Umbilical cord (tissue), 2 donors: ENCODE results near the gene NUDT8. TPM values are rescaled to one million over a fixed set of nuclear protein-coding genes. Genes with fewer than 3 reads are reported as not detected.
A peak's percentile ranks its signal among the peaks of the same experiment; 100 is the strongest.
"Not testable (repeated sequence)": the region's sequence is repeated elsewhere in the genome, so short reads cannot be mapped to it uniquely, and the experiment has no call there.

Source experiments
- DNase-seq: peaks from one replicate; pipeline ENCODE4 v3.0.0-alpha.2; 2015; ENCODE audit warnings: low spot score
- total RNA-seq: library from RNA; depleted of rRNA; stranded (reverse); fragments of >200 nt; gene quantifications from one replicate; pipeline ENCODE4 v1.2.3, GENCODE V29; 2014; ENCODE audit warnings: low replicate concordance; ENCODE audit not compliant: insufficient read depth

The NUDT8 gene
- total RNA-seq, 1 donor from 2014 or later, result 2.2 TPM

DNA sequence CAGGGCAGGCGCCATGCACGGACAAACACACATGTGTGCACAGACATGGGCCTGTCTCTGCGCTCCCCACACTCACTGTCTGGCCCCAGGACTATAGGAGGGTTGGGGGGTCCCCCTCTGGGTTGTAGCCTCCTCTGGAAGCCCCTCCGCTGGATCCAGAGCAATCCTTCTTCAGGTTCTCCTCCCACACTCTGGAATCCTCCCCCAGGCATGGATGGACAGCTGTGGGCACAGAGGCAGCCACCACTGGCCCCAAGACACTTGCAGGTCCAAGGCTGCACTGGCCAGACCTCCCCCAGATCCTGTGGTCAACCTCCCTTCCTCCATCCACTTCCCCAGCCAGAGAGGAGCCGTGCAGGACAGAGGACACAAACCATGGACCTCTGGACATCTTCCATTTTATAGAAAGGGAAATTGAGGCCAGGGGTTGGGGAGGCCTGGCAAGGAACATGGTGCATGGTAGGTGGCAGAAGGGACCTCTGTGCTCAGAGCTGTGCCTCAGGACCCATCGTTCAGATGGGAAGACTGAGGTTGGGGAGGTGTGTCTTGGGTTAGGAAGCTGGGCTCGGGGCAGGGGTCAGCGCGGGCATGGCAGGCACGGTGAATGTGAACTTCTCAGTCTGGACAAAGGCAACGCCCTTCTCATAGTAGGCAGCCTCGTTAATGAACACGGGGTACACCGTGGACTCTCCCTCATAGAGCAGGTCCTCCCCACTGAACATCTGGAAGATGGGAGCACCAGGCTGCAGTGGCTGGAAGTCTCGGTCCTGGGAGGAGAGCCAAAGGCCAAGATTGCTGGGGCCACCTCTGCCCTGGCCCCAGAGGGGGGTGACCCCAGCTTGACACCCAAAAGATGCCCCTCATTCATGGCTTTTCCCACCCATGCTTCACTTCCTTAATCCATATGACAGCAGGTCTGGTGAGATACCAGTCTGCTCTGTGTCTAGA lies 12.7 kb upstream of the NUDT8 start:
- no peak for DNase-seq

- no peak for DNase-seq
Observed at GRCh38 chr11:67641338-67642172, 11.8 kb upstream of the NUDT8 start.

DNA sequence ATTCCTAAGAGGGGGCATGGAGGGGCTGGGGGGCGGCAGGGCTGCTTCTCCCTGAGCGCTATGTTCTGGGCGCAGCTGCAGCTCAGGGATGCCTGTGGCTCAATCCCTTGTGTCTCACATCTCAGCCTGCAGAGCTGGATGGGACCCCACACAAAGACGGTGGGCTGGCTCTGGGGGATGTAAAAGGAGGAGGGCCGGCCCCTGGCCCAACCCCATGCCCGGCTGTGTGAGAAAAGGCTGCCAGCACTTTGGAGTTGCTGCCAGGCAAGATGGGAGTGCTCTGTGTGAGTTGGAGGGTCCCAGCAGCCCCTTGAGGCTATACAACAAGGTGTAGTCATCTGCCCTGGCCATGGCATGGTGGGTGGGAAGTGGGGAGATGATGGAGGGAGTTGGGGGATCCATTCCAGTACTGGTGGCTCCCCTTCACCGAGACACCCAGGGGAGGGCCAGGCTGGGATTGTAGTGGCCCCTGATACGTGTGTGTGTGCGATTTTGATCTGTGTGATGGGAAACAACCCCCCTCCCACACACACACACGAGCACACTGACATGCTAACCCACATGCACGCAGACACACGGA lies 11.1 kb upstream of the NUDT8 start:
- no peak for DNase-seq

- DNase-seq, result peak; percentile 50
Observed at GRCh38 chr11:67640021-67640757, 10.5 kb upstream of the NUDT8 start.

GRCh38 chr11:67639438-67639859 lies 9.7 kb upstream of the NUDT8 start, which contains the start of gene TBX10:
TBX10 (minus strand) TSS chr11:67639763; CDS start chr11:67639472, 291 bp downstream.
- no peak for DNase-seq

DNA sequence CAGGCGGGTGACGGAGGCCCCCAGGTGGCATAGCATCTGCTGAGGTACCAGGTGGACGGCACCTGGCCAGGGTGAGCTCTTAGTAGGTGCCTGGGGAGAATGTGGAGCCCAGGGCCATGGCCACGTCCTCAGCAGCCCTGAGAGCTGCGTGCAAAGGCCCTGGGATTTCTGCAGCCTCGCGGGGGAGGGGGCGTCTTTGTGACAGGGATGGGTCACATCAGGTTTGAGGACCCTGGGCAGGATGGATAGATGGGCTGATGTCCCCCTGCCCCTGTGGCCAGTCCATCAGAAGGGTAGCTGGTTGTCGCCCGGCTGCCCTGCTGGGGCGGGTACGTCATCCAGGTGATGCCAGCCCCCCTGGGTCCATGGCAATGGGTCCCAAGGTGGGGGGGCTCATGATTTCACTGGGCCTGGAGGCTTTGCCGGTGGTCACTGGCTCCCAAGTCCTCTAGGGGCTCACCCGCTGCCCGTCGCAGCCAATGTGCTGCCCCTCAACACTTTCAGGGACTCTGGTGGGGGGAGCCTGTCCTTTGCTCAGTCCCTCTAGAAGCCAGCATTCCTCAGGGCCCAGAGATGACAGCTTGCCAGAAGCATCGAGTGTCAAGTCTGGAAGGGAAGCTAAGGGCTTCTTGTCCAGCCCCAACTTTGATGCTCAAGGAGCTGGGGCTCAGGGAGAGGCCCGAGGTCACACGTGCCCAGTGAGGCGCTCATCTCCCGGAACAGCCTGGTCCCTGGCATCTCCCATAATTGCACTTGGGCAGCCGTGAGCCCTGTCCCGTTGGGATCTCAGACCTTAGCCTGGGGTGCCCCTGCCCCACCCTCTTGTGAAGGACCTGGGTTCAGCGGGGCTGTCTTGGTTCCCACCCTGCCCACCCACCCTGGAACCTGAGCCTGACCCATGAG lies 9.0 kb upstream of the NUDT8 start:
- no peak for DNase-seq

DNA sequence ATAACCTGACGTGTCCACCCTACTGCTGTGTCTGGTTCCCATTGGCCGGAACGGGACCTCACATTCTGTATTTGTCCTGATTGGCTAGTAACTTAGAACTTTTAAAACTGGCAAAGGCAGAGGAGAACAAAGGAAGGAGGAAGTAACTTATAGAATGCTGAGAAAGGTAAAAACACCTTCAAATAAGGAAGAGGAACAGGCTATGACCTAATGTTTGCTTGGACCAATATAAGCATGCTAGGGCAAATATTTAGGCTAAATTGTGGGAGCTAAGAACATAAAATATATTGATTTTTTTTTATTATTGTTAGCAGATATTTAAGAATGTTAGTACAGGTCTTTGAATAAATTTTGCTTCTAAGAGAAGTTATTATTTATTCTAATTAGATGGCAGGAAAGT lies 7.7 kb upstream of the NUDT8 start:
- not testable (repeated sequence) for DNase-seq

DNA sequence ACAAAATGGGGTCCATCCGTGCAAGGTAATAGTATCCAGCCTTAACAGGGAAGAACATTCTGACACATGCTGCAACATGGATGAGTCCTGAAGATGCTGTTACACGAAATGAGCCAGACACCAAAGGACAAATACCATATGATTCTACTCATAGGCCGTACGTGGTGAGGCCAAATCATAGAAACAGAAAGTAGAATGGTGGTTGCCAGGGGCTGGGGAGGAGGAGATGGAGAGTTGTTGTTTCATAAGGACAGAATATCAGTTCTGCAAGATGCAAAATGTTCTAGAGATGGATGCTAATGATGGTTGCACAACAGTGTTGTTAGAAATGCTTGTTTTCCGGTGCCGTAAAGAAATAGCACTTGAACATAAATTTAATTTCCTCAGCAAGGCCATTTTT lies 7.2 kb upstream of the NUDT8 start:
- DNase-seq, result no peak

DNA sequence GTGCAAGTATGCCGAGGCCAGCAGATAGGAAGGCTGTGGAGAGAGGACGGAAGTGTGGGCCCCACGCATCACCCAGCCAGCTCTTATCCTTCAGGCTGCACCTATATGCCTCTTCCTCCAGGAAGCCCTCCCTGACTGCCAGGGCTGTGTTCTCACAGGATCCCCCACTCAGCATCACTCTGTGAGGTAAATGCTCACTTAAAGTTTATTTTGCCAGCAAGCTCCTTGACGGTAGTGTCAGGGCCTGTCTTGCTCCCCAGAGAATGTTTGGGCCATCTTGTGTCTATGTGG lies 5.4 kb upstream of the NUDT8 start:
- DNase-seq, result no peak

DNA sequence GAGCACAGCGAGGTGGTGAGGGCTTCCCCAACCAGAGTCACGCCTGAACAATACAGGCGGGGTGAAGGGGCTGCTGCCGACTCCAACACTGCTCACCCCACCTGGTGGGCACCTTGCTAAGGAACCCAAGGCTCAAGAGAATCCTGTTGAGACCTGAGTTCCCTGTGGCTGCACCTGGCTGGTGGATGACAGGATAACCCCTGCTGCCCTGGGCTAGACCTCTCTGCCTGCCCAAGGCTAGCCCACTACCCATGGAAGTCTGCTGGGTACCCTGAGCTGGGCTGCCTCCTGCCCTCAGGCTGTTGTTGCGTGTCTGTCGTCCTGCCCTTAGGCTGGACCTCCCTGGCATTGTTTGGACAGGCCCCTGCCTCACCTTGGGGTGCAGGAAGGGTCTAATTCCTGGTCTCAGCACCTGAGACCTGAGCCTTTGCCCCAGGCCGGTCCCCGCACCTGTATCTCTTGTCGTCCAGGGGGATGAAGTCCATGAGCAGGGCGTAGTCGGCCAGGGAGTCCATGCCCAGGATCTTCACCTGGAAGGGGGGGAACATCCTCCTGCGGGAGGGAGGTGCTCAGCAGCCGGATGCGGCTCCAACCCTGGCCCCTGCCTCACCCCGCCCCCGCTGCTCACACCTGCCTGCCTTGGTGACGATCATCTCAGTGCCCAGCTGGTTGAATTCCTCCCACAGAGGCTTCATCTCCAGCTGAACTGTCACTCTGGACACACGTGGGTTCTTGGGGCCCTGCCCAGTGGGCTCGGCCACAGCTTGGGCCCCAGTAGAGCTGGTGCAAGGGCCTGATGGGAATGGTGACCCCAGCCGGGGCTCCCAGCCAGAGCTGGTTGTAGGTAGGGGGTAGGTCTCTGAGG lies 4.9 kb upstream of the NUDT8 start:
- no peak for DNase-seq

DNA sequence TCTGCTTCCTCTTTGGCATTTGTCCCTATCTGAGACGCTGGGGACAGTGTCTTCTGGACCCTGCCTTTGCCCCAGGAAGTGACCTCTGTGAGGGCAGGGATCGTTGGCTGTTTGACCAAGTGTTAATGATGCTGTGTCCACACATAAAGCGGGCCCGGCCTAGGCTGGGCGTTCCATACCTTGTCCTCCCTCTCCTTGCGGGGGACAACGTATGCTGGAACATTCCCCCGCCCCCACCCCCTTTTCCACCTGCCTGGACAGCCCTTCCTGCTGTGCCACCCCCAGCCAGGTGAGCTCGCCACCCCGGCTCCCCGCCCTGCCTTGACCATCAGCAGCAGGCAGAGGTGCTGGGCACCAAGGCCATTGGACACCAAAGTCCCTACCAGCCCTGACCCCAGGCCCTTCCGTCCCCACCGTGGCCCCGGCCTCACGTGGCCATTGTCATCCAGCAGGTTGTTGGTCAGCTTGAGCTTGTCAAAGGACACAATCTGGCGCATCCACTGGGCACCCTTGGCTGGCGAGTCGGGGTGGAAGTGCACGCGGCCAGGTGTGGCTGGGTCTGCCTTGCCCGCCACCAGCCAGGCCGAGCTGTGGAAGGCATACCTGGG lies 4.1 kb upstream of the NUDT8 start:
- no peak for DNase-seq

DNA sequence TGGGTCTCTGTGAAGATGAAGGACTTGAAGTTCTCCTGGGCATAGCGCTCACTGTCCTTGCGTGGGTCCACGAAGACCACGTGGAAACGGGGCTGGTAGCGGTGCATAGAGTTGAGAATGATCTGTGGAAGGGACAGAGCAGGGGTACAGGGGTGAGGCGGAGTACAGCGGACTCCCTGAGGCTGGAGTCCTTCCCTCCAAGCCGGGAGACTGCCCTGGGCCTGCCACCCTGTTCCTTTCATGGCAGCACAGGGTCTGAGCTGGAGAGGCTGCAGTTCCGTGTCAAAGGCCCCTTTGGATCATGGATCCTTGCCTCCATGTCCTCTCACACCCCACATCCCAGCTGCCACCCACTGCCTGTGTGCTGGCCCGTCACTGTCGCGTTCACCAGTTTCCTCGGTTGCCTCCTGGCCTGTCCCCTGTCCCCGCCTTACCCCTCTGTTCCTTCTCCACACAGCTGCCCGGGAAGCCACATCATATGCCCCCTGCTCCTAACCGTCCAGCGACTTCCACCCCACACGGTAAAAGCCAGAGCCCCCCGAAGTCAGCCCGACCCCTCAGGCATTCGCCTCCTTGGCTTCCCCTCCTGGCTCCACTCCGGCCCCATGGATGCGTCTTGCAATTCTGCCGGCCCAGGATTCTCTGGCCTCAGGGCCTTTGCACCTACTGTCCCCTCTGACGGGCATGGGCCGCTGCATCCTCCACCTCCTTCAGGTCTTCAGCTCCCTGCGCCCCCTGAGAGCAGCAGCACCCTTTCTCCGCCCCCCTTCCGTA lies 3.4 kb upstream of the NUDT8 start:
- no peak for DNase-seq

GRCh38 chr11:67632175-67632981 lies 2.6 kb upstream of the NUDT8 start:
- DNase-seq, result no peak

- no peak for DNase-seq
Observed at GRCh38 chr11:67631853-67632174, 2.1 kb upstream of the NUDT8 start.

- no peak for DNase-seq
Observed at GRCh38 chr11:67631411-67631810, 1.7 kb upstream of the NUDT8 start.

GRCh38 chr11:67630943-67631331 lies 1.2 kb upstream of the NUDT8 start:
- DNase-seq, result no peak

GRCh38 chr11:67630228-67630942 lies 648 bp upstream of the NUDT8 start:
- peak; percentile 98 for DNase-seq
